Neural cell (in vitro differentiated cells): ENCODE measurements around the gene STX16.

Experiments used
- EP300 ChIP-seq: fragments of 450-650 bp; conservative IDR thresholded peaks from 2 replicates; pipeline ENCODE4 v1.6.1; 2014; ENCODE audit warnings: antibody characterized with exemption, mild to moderate bottlenecking, moderate library complexity; ENCODE audit not compliant: poor library complexity, severe bottlenecking
- POLR2AphosphoS5 ChIP-seq: IDR thresholded peaks from 2 replicates; pipeline ENCODE4 v1.6.1; 2012
- TF ChIP-seq, protein P1 (sequence below): fragments of 450-650 bp; IDR thresholded peaks from 2 replicates; pipeline ENCODE4 v1.5.1; 2014; ENCODE audit warnings: antibody characterized with exemption, mild to moderate bottlenecking, moderate library complexity; ENCODE audit not compliant: poor library complexity, severe bottlenecking

- TF ChIP-seq, protein P1, sequence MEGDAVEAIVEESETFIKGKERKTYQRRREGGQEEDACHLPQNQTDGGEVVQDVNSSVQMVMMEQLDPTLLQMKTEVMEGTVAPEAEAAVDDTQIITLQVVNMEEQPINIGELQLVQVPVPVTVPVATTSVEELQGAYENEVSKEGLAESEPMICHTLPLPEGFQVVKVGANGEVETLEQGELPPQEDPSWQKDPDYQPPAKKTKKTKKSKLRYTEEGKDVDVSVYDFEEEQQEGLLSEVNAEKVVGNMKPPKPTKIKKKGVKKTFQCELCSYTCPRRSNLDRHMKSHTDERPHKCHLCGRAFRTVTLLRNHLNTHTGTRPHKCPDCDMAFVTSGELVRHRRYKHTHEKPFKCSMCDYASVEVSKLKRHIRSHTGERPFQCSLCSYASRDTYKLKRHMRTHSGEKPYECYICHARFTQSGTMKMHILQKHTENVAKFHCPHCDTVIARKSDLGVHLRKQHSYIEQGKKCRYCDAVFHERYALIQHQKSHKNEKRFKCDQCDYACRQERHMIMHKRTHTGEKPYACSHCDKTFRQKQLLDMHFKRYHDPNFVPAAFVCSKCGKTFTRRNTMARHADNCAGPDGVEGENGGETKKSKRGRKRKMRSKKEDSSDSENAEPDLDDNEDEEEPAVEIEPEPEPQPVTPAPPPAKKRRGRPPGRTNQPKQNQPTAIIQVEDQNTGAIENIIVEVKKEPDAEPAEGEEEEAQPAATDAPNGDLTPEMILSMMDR: no peak
- TF ChIP-seq EP300 (no peak), POLR2AphosphoS5 (no peak)
Measured at GRCh38 chr20:58712151-58712791, 61.2 kb downstream of the STX16 start.
